Midbrain (tissue), 1 donor: ENCODE measurements around the gene NHLH2.

Experiments used
- DNase-seq: peaks from one replicate; lab custom pipeline; 2025; lab: John Stamatoyannopoulos, UW

The NHLH2 gene

GRCh38 chr1:115838431-115839028, 2.4 kb downstream of the NHLH2 start:
- peak; percentile 27 for DNase-seq

GRCh38 chr1:115837740-115838421, 3.0 kb downstream of the NHLH2 start:
- DNase-seq = no peak

- no peak for DNase-seq
These were observed 3.6 kb downstream of the NHLH2 start for GRCh38 chr1:115837341-115837739.

- no peak for DNase-seq
These were observed 7.1 kb downstream of the NHLH2 start for GRCh38 chr1:115833856-115834255.

GRCh38 chr1:115832651-115833050, 8.3 kb downstream of the NHLH2 start:
- no peak for DNase-seq

- no peak for DNase-seq
These were observed 10.0 kb downstream of the NHLH2 start for GRCh38 chr1:115830963-115831362.

GRCh38 chr1:115829947-115830346, 11.0 kb downstream of the NHLH2 start:
- DNase-seq = no peak

- DNase-seq = no peak
These were observed 11.8 kb downstream of the NHLH2 start for GRCh38 chr1:115829023-115829674.

- DNase-seq = peak; percentile 16
These were observed 12.6 kb downstream of the NHLH2 start for GRCh38 chr1:115828101-115829022.

GRCh38 chr1:115827452-115828044, 13.4 kb downstream of the NHLH2 start:
- DNase-seq = no peak

GRCh38 chr1:115826628-115827027, 14.3 kb downstream of the NHLH2 start:
- DNase-seq = no peak

GRCh38 chr1:115822117-115822516, 18.8 kb downstream of the NHLH2 start:
- no peak for DNase-seq

GRCh38 chr1:115815694-115816093, 25.2 kb downstream of the NHLH2 start:
- DNase-seq = no peak

GRCh38 chr1:115814685-115815398, 26.1 kb downstream of the NHLH2 start:
- DNase-seq = no peak

- DNase-seq = no peak
These were observed 27.2 kb downstream of the NHLH2 start for GRCh38 chr1:115813727-115814126.

GRCh38 chr1:115811140-115811828, 29.6 kb downstream of the NHLH2 start:
- DNase-seq = no peak

- DNase-seq = no peak
These were observed 30.3 kb downstream of the NHLH2 start for GRCh38 chr1:115810609-115811008.

- no peak for DNase-seq
These were observed 31.1 kb downstream of the NHLH2 start for GRCh38 chr1:115809847-115810246.

GRCh38 chr1:115809076-115809475, 31.9 kb downstream of the NHLH2 start:
- DNase-seq = no peak

GRCh38 chr1:115807723-115808122, 33.2 kb downstream of the NHLH2 start:
- peak; percentile 79 for DNase-seq

- DNase-seq = no peak
These were observed 35.3 kb downstream of the NHLH2 start for GRCh38 chr1:115805597-115805996.
